GM21576 (cell line): Measurements from ENCODE around the gene GDF7.

Source experiments
- ATAC-seq: cut with Tn5 transposase; IDR thresholded peaks from one replicate; pipeline ENCODE4 v1.9.1; 2021; ENCODE audit warnings: mild to moderate bottlenecking, moderate library complexity; ENCODE audit not compliant: unreplicated experiment

The GDF7 gene

DNA sequence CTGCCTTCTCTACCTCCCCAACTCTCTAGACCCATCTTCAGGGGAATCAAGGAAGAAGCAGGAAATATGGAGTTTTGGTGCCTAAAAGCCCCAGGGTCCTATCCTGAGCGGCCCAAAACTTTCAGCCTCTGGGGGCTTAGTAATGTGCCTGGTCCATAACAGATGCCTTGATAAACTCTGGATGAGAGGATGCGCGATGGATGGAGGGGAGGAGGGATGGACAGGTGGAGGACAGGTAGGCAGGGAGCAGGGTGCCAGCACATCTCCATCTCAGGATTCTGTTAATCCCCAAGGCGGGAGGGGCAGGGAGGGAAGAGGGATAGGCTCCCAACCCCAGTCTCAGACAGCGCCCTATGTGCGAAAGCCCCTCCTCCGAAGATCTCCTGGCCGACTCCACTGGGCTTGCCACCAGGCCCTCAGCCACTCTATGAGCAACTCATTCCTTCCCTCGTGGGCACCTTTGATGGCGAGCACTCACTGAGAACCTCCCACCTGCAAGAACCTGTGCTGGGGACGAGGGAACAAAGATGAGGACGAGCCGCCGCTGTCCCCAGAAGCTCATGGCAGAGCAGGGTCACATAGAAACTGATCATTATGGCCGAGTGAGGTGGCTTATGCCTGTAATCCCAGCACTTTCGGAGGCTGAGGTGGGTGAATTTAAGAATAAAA is 39.1 kb upstream of the GDF7 start:
- ATAC-seq, result no peak

DNA sequence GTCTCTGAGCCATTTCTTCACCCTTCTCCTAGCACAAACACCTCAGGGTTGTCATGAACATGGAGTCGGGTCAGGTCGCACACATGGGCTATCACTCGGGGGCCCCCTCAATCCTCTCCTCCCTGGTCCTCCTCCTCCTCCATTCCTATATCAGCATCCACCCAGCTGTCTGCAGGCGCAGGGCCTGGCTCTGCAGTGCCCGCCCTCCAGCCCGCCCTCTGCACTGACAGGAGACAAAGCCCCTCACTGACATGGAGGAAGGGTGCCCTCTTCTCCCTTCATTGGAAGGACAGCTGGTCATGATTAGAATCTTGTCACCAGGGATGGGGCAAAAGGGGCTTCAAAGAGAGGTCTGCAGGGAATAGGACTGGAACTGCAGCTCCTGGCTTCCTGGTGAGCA is 37.8 kb upstream of the GDF7 start:
- no peak for ATAC-seq

DNA sequence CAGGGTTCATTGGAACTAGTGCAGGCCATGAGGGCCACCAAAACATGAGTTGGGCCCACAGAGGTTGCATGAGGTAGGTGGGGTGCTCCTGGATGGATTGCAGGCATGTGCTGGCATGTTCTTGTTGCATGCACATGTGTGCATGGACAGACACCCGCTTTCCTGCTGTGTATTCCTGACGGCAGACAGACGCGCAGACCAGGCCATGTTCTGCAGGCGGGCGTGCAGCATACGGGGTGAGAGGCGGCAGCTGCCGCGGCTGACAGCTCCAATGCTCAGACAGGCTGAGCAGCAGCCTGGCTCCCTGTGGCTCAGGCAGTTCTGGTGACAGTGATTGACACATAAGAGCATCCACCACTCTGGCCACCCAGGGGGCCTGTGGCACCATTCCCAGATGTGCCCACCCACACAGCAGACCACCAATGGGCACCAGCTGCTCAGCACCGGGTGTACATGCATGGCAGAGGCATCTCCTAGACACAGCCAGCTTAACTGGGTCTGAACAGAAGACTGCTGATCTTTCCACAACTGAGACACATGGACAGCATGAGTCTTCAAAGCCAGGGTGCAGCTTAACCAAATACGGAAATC is 37.3 kb upstream of the GDF7 start:
- no peak for ATAC-seq

DNA sequence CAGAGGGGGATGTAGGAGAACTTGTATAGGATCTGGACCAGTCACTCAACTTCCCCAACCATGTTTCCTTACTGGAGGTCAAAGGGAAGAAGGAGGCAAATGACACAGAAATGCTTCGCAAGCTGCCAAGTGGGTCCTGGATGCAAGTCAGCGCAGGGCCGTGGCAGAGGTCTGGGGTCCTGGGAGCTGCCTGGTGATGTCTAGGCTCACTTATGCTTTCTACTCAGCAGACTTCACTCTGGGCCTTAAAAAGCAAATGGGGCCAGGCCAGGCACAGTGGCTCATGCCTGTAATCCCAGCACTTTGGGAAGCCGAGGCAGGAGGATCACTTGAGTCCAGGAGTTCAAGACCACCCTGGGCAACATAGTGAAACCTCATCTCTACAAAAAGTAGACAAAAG is 36.0 kb upstream of the GDF7 start:
- no peak for ATAC-seq

DNA sequence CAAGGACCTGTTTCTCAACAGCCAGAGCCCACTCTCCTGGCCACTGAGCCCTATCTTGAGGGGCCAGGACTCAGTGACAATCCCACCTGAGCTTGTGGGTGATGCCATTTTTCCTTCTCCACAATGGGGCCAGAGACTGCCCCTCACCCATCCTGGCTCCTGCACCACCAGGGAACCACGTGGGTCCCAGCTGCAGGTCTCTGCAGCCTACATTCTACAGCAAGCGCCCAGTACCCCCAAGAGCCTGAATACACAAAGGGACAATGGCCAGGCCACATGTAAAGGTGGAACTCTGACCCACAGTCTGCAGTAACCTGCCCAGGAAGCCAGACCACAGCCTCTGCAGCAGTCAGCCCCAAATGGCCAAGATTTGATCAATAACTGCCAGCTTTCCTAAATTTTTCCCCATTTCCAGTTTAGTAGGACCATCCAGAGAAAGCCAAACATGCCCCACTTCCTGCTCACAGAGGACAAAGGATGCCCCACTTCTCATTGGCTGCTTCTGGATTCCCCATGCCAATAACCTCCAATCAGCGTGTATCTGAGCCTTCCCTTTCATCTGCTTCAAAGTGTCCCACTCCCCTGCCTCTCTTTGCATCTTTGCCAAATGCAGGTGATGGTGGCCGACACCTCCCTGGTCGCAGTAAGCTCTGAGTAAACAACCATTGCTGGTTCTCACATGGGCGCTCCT is 35.2 kb upstream of the GDF7 start:
- no peak for ATAC-seq

DNA sequence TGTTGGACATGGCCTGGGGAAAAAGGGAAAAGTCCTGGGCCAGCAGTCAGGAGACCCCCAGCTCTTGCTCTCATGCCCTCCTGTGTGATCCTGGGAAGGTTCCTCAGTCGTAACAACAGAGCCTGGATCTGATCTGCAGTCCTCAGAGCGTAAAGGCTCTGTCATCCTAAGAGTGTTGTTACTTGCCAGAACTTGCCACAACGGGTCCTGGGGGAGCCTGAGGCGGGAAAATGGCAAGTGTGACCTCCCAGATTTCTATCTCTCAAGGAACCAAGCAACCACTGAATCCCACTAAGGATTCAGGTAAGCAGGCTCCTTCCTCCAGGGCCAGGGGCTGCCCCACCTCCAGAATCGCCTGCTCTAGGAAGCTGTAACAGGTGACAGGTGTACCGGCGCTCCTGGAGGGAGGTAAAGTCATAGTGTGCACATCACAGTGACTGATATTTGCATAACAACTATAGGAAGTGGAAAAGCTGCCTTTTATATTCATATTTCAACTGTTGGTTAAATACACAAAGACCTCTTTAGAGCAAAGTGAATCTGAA is 34.4 kb upstream of the GDF7 start:
- ATAC-seq, result no peak

DNA sequence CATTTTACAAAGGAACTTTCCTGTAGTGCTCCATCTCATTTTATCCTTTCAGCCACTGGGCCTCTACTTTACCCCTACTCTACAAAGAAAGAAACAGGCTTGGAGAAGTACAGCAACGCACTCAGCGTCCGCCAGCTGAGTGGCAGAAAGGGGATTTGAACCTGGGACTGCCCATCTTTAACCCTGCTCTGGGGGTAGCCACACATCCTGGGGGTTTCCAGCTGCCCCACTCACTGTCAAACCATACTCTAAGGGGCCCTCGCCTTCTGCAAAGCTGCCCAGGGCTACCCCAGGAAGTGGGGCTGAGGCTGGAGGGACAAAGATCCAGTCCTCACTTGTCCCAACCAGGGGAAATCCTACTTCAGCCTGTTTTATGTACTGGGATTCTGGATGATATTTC is 33.9 kb upstream of the GDF7 start:
- no peak for ATAC-seq

DNA sequence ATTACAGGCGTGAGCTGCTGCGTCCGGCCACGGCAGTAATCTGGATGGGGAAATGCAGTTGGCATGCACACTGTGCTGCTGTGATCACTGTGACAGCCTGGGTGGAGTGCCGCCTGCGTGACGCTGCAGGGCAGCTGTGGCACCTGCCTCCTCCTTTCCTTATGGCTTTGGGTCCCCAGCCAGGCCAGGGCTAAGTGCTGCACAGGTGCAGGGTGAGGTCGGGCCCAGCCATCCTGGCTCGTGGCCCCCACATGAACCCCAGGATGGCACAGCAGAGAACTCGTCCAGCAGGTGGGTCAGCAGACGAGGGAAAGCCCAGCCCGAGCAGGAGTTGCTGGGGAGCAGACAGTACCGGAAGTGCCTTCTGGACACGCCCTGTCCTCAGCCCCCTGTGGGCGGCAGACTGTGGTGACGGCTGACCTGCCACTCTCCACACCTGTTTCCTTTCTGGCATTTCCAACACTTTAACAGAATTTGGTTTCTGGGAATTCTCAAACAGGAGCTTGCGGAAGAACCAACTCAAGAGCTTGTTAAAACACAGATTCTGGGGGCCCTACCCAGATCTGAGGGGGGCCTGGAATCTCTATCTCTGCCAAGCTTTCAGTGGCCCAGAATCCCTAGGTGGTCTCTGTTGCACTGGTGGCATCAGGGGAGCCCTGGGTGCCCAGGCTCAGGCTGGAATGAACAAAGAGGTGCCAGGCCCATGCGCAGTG is 33.0 kb upstream of the GDF7 start:
- ATAC-seq, result no peak

DNA sequence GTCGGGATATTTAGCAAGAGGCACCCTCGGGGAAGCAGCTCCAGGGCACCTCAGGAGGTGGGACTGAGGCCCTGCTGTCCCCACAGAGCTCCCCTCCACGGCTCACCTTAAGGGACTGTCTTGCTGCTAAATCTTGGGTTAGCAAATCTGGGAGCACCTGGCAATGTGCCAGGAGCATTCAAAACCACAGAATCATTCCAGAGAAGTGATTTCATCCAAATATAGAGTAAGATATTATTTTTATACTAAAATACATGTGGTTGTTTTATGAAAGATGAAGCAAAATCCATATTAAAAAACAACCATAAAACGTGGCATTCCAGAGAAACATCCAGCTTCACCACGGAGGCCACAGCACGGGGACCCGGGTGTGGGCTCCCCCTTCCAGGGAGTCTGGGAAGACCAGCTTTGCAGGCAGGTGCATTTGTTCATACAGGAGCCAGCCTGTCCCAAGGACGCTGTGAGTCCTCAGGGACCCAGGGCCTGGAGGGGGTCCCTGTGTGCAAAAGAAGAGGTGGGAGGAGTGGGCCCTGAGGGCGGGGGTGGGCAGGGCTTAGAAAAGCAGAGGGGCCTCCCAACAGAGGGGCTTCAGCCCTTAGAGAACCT is 32.3 kb upstream of the GDF7 start:
- no peak for ATAC-seq

DNA sequence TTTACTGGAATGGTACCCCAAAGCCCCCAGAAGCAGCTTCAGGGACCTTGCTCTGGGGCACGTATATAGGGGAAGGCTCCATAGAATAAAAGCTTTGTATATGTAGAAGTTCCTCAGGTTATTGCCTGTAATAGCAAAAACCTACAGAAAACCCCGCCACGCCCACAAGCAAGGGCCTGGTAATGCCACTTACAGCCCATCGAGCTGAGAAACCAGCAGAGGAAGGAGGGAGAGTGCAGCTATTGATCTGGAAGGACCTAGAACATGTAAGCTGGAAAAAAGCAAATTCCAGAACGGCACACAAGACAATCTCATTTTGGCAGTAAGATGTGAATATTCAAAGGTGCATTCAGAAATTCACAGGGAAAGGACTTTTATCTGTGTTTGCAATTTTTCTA is 31.8 kb upstream of the GDF7 start:
- ATAC-seq, result no peak

DNA sequence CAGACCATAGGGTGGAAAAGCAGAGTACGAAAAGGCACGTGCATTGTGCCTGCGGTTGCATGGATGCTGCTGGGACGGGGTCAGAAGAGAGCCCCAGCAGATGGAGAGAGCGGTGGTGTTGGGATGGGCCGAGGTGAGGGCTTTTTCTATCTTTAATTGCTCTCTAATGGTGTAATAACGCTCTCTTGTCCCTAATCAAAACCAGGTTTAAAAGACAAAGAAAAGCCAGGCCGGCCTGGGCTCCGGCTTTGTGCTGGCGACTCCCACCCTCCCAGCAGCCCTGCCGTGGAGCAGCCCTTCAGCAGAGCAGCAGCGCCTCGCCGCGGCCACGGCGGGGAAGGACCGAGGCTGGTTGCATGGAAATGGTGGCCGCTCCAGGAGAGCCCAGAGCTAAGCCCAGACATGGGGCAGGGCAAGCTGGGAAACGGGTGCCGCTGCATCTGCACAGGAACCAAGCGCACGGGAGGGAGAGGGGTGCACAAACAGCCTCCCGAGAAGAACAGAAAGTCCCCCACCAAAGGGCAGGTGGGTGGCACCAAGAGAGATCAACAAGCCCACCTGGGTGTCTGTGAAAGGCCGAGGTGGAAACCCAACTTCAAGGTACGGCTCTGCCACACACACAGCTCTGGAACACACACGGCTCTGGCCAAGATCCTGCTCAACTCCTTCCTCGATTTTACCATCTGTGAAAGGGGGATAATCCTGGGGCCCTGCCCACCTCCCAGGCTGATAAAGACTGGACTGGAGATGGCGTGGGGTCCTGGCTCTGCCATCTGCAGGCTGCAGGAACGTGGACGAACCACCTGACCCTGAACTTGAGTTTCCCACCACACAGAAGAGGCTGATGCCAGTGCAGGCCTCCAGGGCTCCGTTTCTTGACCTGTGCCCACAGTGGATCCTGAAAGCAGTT is 31.0 kb upstream of the GDF7 start:
- ATAC-seq, result peak; percentile 67

DNA sequence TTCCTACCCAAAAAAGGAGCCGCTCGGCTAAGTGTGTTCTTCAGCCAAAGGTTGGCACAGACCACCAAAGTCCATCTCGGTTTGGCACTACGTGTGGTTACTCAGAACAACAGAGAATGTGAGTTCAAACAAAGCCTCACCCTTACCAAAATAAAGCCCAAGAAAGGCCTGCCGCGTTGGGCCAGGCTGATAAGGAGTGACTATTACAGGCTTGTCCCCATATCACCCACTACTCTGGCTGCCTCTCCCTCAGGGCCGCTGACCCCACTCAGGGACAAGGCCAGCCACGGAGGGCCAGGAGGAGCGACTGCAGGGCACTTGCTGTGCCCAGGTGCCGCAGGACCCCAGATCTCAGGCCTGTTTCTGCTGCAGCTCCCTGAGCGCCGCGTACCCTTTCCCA is 29.8 kb upstream of the GDF7 start:
- ATAC-seq, result no peak

DNA sequence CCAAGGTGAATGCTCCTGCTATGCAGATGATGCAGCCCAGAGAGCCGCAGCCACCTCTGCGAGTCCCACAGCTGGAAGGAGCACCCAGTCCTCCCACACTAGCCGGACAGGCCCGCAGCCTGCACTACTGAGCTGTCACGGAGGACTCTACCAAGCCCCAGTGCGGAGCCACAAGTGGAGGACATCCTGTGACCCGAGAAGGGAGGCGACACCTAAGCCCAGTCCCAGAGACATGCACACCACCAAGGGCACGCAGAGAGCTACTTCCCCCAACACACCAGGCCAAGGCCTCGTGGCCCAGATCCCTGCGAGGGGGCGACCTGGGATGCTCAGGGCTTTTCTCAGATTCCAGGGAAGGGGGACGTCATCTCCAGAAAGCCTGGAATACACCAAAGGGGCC is 28.9 kb upstream of the GDF7 start:
- no peak for ATAC-seq

DNA sequence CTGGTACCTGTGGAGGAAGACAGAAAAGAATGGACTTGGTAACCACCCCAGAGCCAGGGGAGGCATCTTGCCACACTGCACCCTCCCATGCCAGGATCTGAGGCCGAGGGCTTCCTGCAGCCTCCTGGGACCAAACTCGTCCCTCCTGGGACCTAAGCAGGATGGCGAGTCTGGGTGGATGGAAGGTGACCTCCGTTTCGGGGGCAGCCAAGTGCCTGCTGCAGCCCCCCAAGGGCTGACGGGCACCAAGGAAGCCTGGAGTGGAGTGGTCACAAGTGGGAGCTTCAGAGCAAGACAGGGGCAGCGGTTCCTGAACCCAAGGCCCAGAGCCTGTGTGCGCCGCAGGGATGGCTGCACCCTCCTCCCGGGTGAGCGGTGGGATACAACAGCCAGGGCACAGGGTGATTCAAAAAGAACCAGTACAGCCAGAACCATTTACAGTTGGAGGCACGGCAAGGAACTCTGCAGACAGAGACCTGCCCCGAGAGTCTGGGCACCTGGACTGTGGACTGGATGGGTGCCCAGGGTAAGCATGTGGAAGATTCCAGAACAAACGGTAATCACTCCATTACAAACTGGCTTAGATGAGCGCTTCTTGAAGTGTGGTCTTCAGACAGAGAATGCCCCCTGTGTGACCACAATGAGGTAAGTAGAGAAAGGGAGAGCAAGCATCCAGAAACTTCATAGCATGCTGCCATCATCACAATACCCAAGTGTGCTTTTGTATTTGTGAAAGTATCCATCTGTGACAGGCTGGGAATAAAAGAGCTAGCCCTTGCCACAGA is 28.1 kb upstream of the GDF7 start:
- no peak for ATAC-seq

DNA sequence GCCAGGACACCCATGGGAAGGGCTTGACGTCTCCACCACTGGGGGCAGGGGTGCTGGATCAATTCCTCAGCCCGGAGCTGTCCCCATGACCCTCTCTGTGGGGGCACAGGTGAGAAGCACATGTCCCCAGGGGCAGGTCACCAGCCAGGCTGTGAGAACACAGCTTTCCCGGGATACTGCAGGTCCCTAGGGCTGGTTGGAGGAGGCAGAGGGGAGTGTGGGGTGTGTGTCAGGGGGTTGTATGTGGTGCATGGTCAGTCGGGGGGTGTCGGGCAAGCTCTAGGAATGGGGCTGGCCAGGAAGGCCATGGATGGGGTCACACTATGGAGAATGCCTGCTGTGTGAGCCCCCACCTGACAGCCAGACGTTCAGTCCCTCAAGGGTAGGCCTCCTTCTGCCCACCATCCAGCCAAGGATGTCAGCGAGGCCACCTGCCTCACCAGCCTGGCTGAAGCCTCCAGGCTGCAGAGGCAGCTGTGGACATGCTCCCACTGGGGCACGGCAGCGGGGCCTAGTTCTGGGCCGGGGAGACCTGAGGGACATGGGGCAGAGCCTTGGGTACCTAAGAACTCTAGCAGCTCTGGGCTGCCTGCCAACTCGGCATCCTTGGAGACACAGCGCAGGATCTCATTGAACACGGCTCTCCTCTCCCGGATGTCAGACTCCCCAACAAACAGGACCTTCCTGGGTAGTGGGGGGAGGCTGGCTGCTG is 26.4 kb upstream of the GDF7 start:
- ATAC-seq, result no peak

DNA sequence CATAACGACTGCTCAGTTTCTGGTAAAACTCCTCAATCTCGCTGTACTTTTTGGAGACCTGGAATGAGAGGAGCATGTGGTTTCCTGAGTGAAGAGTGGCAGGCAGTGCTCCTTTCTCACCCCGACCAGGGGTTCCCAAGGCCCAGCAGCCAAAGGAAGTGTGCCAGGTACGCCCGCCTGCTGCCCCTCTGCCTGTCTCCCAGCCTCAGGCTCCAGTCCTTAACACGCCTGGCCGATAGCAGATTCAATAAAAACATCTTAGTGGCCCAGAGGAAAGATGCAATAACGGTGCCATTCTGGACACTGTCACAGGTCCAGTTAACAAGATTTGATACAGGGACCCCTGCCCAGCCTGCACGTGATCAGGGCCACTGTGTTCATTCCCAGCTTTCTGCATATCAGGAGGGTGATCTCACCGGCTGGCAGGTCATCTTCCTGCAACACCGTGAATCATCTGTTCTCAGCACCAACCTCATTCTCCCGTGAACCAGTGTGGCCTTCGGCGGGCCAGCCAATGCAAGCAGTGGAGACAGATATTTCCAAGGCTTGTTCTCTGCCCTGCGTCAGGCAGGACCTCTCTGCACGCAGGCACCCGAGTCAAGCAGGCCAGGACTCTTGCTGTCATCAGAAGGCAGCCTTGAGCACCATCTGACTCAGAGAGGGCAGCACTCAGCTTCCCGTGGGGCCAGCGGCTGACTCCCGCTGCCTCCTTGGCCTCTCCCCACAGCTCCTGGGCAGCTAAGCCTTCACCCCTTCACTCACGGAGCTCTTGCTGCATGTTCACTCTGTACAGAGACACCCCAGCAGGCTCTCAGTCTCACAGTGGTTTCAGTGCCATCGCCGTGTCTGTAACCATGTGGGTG is 25.6 kb upstream of the GDF7 start:
- ATAC-seq, result no peak

DNA sequence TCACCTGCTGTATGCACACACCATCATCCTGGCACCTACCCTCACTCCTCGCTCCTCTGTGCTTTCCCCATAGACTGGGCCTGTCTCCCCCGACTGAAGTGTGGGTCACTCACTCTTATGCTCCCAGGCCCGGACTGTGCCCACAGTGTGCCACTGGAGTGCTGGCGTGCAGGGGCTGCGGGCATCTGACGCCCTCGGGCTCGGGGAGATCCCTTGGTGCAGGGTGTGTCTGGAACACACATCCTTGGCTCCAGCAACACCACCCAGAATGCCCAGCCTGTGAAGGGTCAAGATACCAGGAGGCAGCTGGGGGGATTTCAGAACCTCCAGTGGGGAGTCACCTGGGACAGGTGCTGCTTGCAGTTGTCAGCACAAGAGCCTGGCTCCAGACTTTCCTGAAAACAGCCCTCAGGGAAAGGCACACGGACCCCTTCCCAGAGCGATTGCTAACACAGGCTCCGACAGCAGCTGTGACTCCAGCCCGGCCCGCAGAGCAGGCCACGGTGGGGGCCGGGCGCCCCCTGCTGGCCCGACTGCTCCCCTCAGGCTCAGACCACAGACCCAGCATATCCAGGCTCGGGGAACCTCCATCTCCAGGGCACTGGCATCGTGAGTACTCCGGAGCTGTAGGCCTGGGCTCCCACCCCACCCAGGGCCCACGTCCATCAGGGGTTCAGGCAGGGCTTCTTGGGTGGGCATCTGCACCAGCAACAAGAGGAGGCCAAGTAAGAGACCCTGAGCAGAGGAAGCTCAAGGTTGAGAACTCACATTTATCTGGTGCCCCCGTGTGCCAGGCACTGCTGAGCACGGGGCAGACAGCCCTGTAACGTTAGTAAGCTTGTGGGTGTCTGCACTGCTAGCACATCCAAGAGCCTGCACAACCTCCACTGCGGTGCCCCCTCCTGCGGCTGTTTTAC is 24.6 kb upstream of the GDF7 start:
- peak; percentile 93 for ATAC-seq
